C4-2B (cell line): Measurements from ENCODE around the gene TGFA.

Experiments
- H3K27ac ChIP-seq: fragments of 450-650 bp; 2 replicates; pipeline ENCODE4 v1.5.1; 2017
- CTCF ChIP-seq: fragments of 450-650 bp; conservative IDR thresholded peaks from 2 replicates; pipeline ENCODE4 v1.5.1; 2017; ENCODE audit warnings: mild to moderate bottlenecking
- ZFX ChIP-seq: fragments of 450-650 bp; IDR thresholded peaks from 2 replicates; pipeline ENCODE4 v1.6.1; 2017

Gene TGFA

GRCh38 chr2:70574618-70575017 lies 21.0 kb upstream of the TGFA start:
- TF ChIP-seq ZFX (no peak), CTCF (no peak)
- H3K27ac ChIP-seq, result no peak overlapping the region

- H3K27ac ChIP-seq, result no peak overlapping the region
- TF ChIP-seq CTCF (no peak), ZFX (no peak)
Observed at GRCh38 chr2:70574109-70574508, 20.5 kb upstream of the TGFA start.

- H3K27ac ChIP-seq, result no peak overlapping the region
- TF ChIP-seq CTCF (no peak), ZFX (no peak)
Observed at GRCh38 chr2:70570041-70570661, 16.5 kb upstream of the TGFA start.

- no peak overlapping the region for H3K27ac ChIP-seq
- TF ChIP-seq CTCF (no peak), ZFX (no peak)
Observed at GRCh38 chr2:70569559-70569958, 15.9 kb upstream of the TGFA start.

GRCh38 chr2:70566906-70567305 lies 13.3 kb upstream of the TGFA start:
- TF ChIP-seq ZFX (no peak), CTCF (no peak)
- no peak overlapping the region for H3K27ac ChIP-seq

GRCh38 chr2:70566464-70566863 lies 12.8 kb upstream of the TGFA start:
- H3K27ac ChIP-seq, result no peak overlapping the region
- TF ChIP-seq CTCF, result no peak
- no peak for TF ChIP-seq ZFX

GRCh38 chr2:70565039-70565731 lies 11.6 kb upstream of the TGFA start:
- no peak overlapping the region for H3K27ac ChIP-seq
- TF ChIP-seq CTCF, result no peak
- TF ChIP-seq ZFX, result no peak
